HCT116 (cell line): Measurements from ENCODE around the gene CACNG3. TPM values are rescaled to one million over a fixed set of nuclear protein-coding genes. Genes with fewer than 3 reads are reported as not detected.
"Not testable (repeated sequence)": the region's sequence is repeated elsewhere in the genome, so short reads cannot be mapped to it uniquely, and the experiment has no call there.

ENCODE experiments used
- ATAC-seq: fragments of 200-7000 bp; cut with Tn5 transposase; 2 replicates; pipeline ENCODE4 v1.9.1; 2020; ENCODE audit warnings: mild to moderate bottlenecking, moderate library complexity
- BruUV-seq: library from RNA; stranded (reverse); fragments of 400-500 nt; replicated peaks from 2 replicates; lab custom pipeline; 2021; lab: Mats Ljungman, UMichigan
- CTCF ChIA-PET: fragments of 300-600 bp; sonication (Branson Sonifier 250); formaldehyde crosslinking; loops from one replicate; lab custom pipeline; 2021; ENCODE audit warnings: antibody characterized with exemption; lab: Charles Lee
- POLR2A ChIA-PET: fragments of 300-600, 350-600 bp; sonication (Branson Sonifier 250); formaldehyde crosslinking; loops from one replicate; lab custom pipeline; 2021; ENCODE audit warnings: antibody characterized with exemption; lab: Charles Lee
- RAD21 ChIA-PET, 2 experiments: fragments of 300-600 bp; sonication (Branson Sonifier 250); formaldehyde crosslinking; loops; one replicate each; lab custom pipeline; 2023; ENCODE audit warnings: low total read pairs in 2 of 2; ENCODE audit not compliant: uncharacterized antibody in 2 of 2, unreplicated experiment in 2 of 2, low non-redundant PET in 1 of 2; lab: Charles Lee
- DNase-seq: peaks from one replicate; pipeline ENCODE4 v3.0.0-alpha.2; 2010; ENCODE audit warnings: low read depth, low spot score
- H2AFZ ChIP-seq: fragments of 200-600 bp; shearing (Covaris generic), sonication (generic); 2 replicates; pipeline ENCODE4 v1.6.1; 2017; ENCODE audit warnings: low read depth, mixed run types, mixed read lengths, antibody characterized with exemption, low read length; ENCODE audit not compliant: poor library complexity, severe bottlenecking
- H3K27ac ChIP-seq: 2 replicates; pipeline ENCODE4 v1.5.1; 2012; ENCODE audit warnings: low read depth, low read length
- H3K27me3 ChIP-seq: fragments of 200-600 bp; sonication (generic); 2 replicates; pipeline ENCODE4 v1.6.1; 2016; ENCODE audit warnings: mixed run types, low read length, mixed read lengths; ENCODE audit not compliant: insufficient read depth
- H3K36me3 ChIP-seq, 2 experiments: fragments of 200-500 bp in 1 of 2; fragments of 200-600 bp in 1 of 2; sonication (Bioruptor generic) in 1 of 2; sonication (generic) in 1 of 2; 2 replicates each; pipeline versions ENCODE4 v1.5.1 to v1.6.1; 2014 to 2016; ENCODE audit warnings: low read length in 2 of 2, inconsistent platforms in 1 of 2, mixed read lengths in 1 of 2, mixed run types in 1 of 2; ENCODE audit not compliant: insufficient read depth in 2 of 2, control insufficient read depth in 1 of 2
- H3K4me1 ChIP-seq, 2 experiments: fragments of 200-600 bp in 1 of 2; sonication (generic) in 1 of 2; 2 replicates each; pipeline versions ENCODE4 v1.5.1 to v1.6.1; 2012 to 2017; ENCODE audit warnings: low read length in 2 of 2, inconsistent platforms in 1 of 2, mild to moderate bottlenecking in 1 of 2, mixed read lengths in 1 of 2, mixed run types in 1 of 2, moderate library complexity in 1 of 2; ENCODE audit not compliant: insufficient read depth in 2 of 2, control insufficient read depth in 1 of 2
- H3K4me2 ChIP-seq: fragments of 200-600 bp; sonication (generic); 2 replicates; pipeline ENCODE4 v1.6.1; 2017; ENCODE audit warnings: mixed run types, low read length, mixed read lengths
- H3K4me3 ChIP-seq, 2 experiments: fragments of 200-600 bp in 1 of 2; sonication (generic) in 1 of 2; replicated peaks in 1 of 2; 2 replicates each; pipeline ENCODE4 v1.5.1; 2011 to 2016; ENCODE audit warnings: low read length in 2 of 2, control low read depth in 1 of 2, low read depth in 1 of 2, mild to moderate bottlenecking in 1 of 2, mixed read lengths in 1 of 2, mixed run types in 1 of 2
- H3K79me2 ChIP-seq: fragments of 200-600 bp; sonication (generic); 2 replicates; pipeline ENCODE4 v1.6.1; 2017; ENCODE audit warnings: mild to moderate bottlenecking, mixed run types, low read length, moderate library complexity, mixed read lengths; ENCODE audit not compliant: insufficient read depth
- H3K9ac ChIP-seq: fragments of 200-600 bp; sonication (generic); 2 replicates; pipeline ENCODE4 v1.6.1; 2016; ENCODE audit warnings: low read length, mixed read lengths
- H3K9me2 ChIP-seq: fragments of 200-600 bp; sonication (generic), shearing (Covaris generic); 2 replicates; pipeline ENCODE4 v1.6.1; 2017; ENCODE audit warnings: mixed run types, mild to moderate bottlenecking, moderate library complexity; ENCODE audit not compliant: insufficient read depth
- H3K9me3 ChIP-seq, 2 experiments: fragments of 200-500 bp in 1 of 2; fragments of 200-600 bp in 1 of 2; sonication (Bioruptor generic) in 1 of 2; sonication (generic) in 1 of 2; 2 replicates each; pipeline ENCODE4 v1.6.1; 2014 to 2017; ENCODE audit warnings: low read length in 2 of 2, mixed read lengths in 2 of 2, inconsistent platforms in 1 of 2, low read depth in 1 of 2, mild to moderate bottlenecking in 1 of 2, mixed run types in 1 of 2, moderate library complexity in 1 of 2; ENCODE audit not compliant: control insufficient read depth in 1 of 2, insufficient read depth in 1 of 2
- H4K20me1 ChIP-seq: fragments of 200-600 bp; sonication (generic), shearing (Covaris generic); 2 replicates; pipeline ENCODE4 v1.6.1; 2017; ENCODE audit warnings: mixed run types, mild to moderate bottlenecking, moderate library complexity; ENCODE audit not compliant: insufficient read depth
- ATF3 ChIP-seq: IDR thresholded peaks from 2 replicates; pipeline ENCODE4 v1.6.1; 2012
- CBX3 ChIP-seq: IDR thresholded peaks from 2 replicates; pipeline ENCODE4 v1.6.1; 2012; ENCODE audit warnings: low read depth
- CTCF ChIP-seq, 3 experiments: fragments of 200-600 bp in 1 of 3; sonication (generic) in 1 of 3; IDR thresholded peaks in 2 of 3; conservative IDR thresholded peaks in 1 of 3; 2 replicates each; pipeline ENCODE4 v1.5.1; 2012 to 2017; ENCODE audit warnings: low read depth in 2 of 3, low read length in 2 of 3, antibody characterized with exemption in 1 of 3, borderline replicate concordance in 1 of 3, control low read depth in 1 of 3, mild to moderate bottlenecking in 1 of 3, mixed read lengths in 1 of 3, mixed run types in 1 of 3, moderate library complexity in 1 of 3; ENCODE audit not compliant: insufficient read depth in 1 of 3
- ELF1 ChIP-seq: IDR thresholded peaks from 2 replicates; pipeline ENCODE4 v1.6.1; 2012; ENCODE audit warnings: low read depth, borderline replicate concordance
- EZH2phosphoT487 ChIP-seq: fragments of 200-600 bp; IDR thresholded peaks from 2 replicates; pipeline ENCODE4 v1.6.1; 2018; ENCODE audit warnings: antibody characterized with exemption, borderline replicate concordance
- JUND ChIP-seq: IDR thresholded peaks from 2 replicates; pipeline ENCODE4 v1.6.1; 2012
- MAX ChIP-seq: IDR thresholded peaks from 2 replicates; pipeline ENCODE4 v1.6.1; 2012
- POLR2A ChIP-seq: IDR thresholded peaks from 2 replicates; pipeline ENCODE4 v1.7.0; 2011; ENCODE audit warnings: borderline replicate concordance; ENCODE audit not compliant: insufficient read depth, insufficient read length; ENCODE audit errors: extremely low read depth
- POLR2AphosphoS5 ChIP-seq: IDR thresholded peaks from 2 replicates; pipeline ENCODE4 v1.6.1; 2011; ENCODE audit warnings: mild to moderate bottlenecking, low read depth, low read length, moderate library complexity
- SIN3A ChIP-seq: IDR thresholded peaks from 2 replicates; pipeline ENCODE4 v1.6.1; 2012; ENCODE audit warnings: low read depth
- SP1 ChIP-seq: IDR thresholded peaks from 2 replicates; pipeline ENCODE4 v1.6.1; 2012; ENCODE audit warnings: low read depth
- SRF ChIP-seq: IDR thresholded peaks from 2 replicates; pipeline ENCODE4 v1.6.1; 2012; ENCODE audit warnings: low read depth
- ZBTB33 ChIP-seq: IDR thresholded peaks from 2 replicates; pipeline ENCODE4 v1.6.1; 2011; ENCODE audit warnings: mild to moderate bottlenecking, low read length, moderate library complexity; ENCODE audit not compliant: insufficient replicate concordance; ENCODE audit errors: extremely low read depth
- ZNF274 ChIP-seq: fragments of 200-500 bp; sonication (Bioruptor generic); IDR thresholded peaks from 2 replicates; pipeline ENCODE4 v1.6.1; 2014; ENCODE audit warnings: mild to moderate bottlenecking, low read depth, low read length, inconsistent platforms
- intact Hi-C: fragments of 100-400 bp; cut with micrococcal nuclease; formaldehyde crosslinking; loops from 2 replicates; pipeline ENCODE4 v1.10.0; 2022
- total RNA-seq: library from RNA; stranded (reverse); gene quantifications from one replicate; pipeline ENCODE4 v1.2.1, GENCODE V29; 2021; ENCODE audit not compliant: unreplicated experiment

Gene CACNG3
- total RNA-seq, 1 experiment from 2014 or later, result not detected

GRCh38 chr16:24337013-24337412 lies 80.9 kb downstream of the CACNG3 start:
- BruUV-seq, result no TSS peak
- Histone ChIP-seq H3K36me3 (no peaks in the 10 kb centered on the region), H3K9me3 (no peaks in the 10 kb centered on the region), H4K20me1 (no peaks in the 10 kb centered on the region), H3K4me1 (no peaks in the 10 kb centered on the region), H3K27me3 (peaks cover 35% of the 10 kb centered on the region), H3K9me2 (no peaks in the 10 kb centered on the region), H3K9ac (no peak overlapping the region), H3K4me3 (no peak overlapping the region), H3K27ac (no peak overlapping the region)
- ChIA-PET POLR2A (no interaction called here), RAD21 (no interaction called here)
- intact Hi-C loops, result no loop called here
- no peak for ATAC-seq
- TF ChIP-seq ZNF274 (no peak), CBX3 (no peak), CTCF (IDR thresholded peaks at IDR 0.05 in 2 of 3, conservative IDR thresholded peaks at IDR 0.05 in 1 of 3; ENCODE audit: borderline replicate concordance in 1 of 3, insufficient read depth in 1 of 3, low read depth in 2 of 3, low read length in 2 of 3) (no peak), ATF3 (no peak), POLR2AphosphoS5 (no peak), POLR2A (no peak), SRF (no peak), ELF1 (no peak), MAX (no peak), ZBTB33 (no peak), EZH2phosphoT487 (no peak), SP1 (no peak), SIN3A (no peak), JUND (no peak)
- TF ChIP-seq, all 23 proteins: peak for 0
- CTCF ChIA-PET, result no interaction called here
- Histone ChIP-seq H3K79me2 (no peaks in the 10 kb centered on the region), H2AFZ (no peak overlapping the region), H3K4me2 (no peak overlapping the region)
- no peak for DNase-seq

GRCh38 chr16:24343829-24344228 lies 87.7 kb downstream of the CACNG3 start:
- H3K27ac ChIP-seq, ATAC-seq, intact Hi-C loops, H4K20me1 ChIP-seq, H3K9me2 ChIP-seq, H2AFZ ChIP-seq, POLR2A ChIA-PET, BruUV-seq, H3K36me3 ChIP-seq, H3K4me2 ChIP-seq, H3K79me2 ChIP-seq, H3K9ac ChIP-seq, H3K4me3 ChIP-seq, H3K9me3 ChIP-seq, DNase-seq, H3K4me1 ChIP-seq: not testable (repeated sequence)
- H3K27me3 ChIP-seq, result peaks cover 31% of the 10 kb centered on the region
- ChIA-PET RAD21 (interaction anchor here in 1 of 2 experiments (0.6 kb wide), 1 partner anchor 132 kb away, joined by 3 read pairs; no protein-coding TSS in a partner anchor), CTCF (interaction anchor here (1.2 kb wide), 1 partner anchor 273 kb away, joined by 3 read pairs; no protein-coding TSS in a partner anchor)
